ENCODE results near the gene TMEM38B.
"Not testable (repeated sequence)": the region's sequence is repeated elsewhere in the genome, so short reads cannot be mapped to it uniquely, and the experiment has no call there.

- TF ChIP-seq CTCF (conservative IDR thresholded peaks at IDR 0.05; ENCODE audit: low read depth, low read length); EZH2 (IDR thresholded peaks at IDR 0.05; ENCODE audit: borderline replicate concordance, low read depth, low read length, poor library complexity, severe bottlenecking): not testable (repeated sequence)
Measured at GRCh38 chr9:105782561-105783494, 88.5 kb downstream of the TMEM38B start.
